Measurements from ENCODE around the gene GAL3ST3.

Gene GAL3ST3

GRCh38 chr11:66003291-66003690 lies 45.7 kb downstream of the GAL3ST3 start:
- Histone ChIP-seq H4K20me1 (ENCODE audit: control insufficient read depth, insufficient read depth, low read depth, low read length) (peaks cover 14% of the 10 kb centered on the region; the same call in 1 of the 2 replicates), H3K9me3 (ENCODE audit: control insufficient read depth, insufficient read depth, low read length) (no peaks in the 10 kb centered on the region), H3K36me3 (ENCODE audit: control insufficient read depth, low read length) (peaks cover 58% of the 10 kb centered on the region), H3K4me3 (ENCODE audit: low read length) (peak overlapping the region; percentile 99), H3K4me1 (ENCODE audit: control insufficient read depth, low read length) (peaks cover 14% of the 10 kb centered on the region), H3K27ac (ENCODE audit: low read depth, low read length) (peak overlapping the region; percentile 91), H3K79me2 (ENCODE audit: control insufficient read depth, low read length) (peaks cover 55% of the 10 kb centered on the region), H3K4me2 (ENCODE audit: low read length) (peak overlapping the region; percentile 86), H3K27me3 (ENCODE audit: control insufficient read depth, low read length) (no peaks in the 10 kb centered on the region), H3K9me2 (replicated peaks; ENCODE audit: control insufficient read depth, low read length) (no peaks in the 10 kb centered on the region), H3F3A (ENCODE audit: control insufficient read depth, insufficient read depth) (peaks cover 15% of the 10 kb centered on the region)
- no peak for TF ChIP-seq EZH2phosphoT487 (IDR thresholded peaks at IDR 0.05; ENCODE audit: borderline replicate concordance, low read length)
- TF ChIP-seq CTCF (IDR thresholded peaks at IDR 0.05; ENCODE audit: low read depth, low read length, poor library complexity, severe bottlenecking) = no peak

- H3K4me3 ChIP-seq (ENCODE audit: low read length) = peak overlapping the region; percentile 99
- H4K20me1 ChIP-seq (ENCODE audit: control insufficient read depth, insufficient read depth, low read depth, low read length) = peaks cover 14% of the 10 kb centered on the region; the same call in 1 of the 2 replicates
These were observed 46.2 kb downstream of the GAL3ST3 start for GRCh38 chr11:66002648-66003225.

GRCh38 chr11:66001942-66002647 lies 46.9 kb downstream of the GAL3ST3 start, which contains the start of the genes BANF1 and EIF1AD:
BANF1 (plus strand) TSS chr11:66002503; CDS start chr11:66003251, 748 bp downstream.
EIF1AD (minus strand) TSS chr11:66002157; CDS start chr11:66000389, 1,768 bp downstream.
- Histone ChIP-seq H3K79me2 (ENCODE audit: control insufficient read depth, low read length) (peaks cover 58% of the 10 kb centered on the region), H3K36me3 (ENCODE audit: control insufficient read depth, low read length) (peaks cover 70% of the 10 kb centered on the region)

More at GRCh38 chr11:66002648-66003225, 46.2 kb downstream of the GAL3ST3 start:
- Histone ChIP-seq H3K27ac (ENCODE audit: low read depth, low read length) (peak overlapping the region; percentile 91), H3F3A (ENCODE audit: control insufficient read depth, insufficient read depth) (peaks cover 15% of the 10 kb centered on the region), H3K4me2 (ENCODE audit: low read length) (peak overlapping the region; percentile 86), H3K36me3 (ENCODE audit: control insufficient read depth, low read length) (peaks cover 64% of the 10 kb centered on the region), H3K4me1 (ENCODE audit: control insufficient read depth, low read length) (peaks cover 14% of the 10 kb centered on the region), H3K27me3 (ENCODE audit: control insufficient read depth, low read length) (no peaks in the 10 kb centered on the region), H3K9me2 (replicated peaks; ENCODE audit: control insufficient read depth, low read length) (no peaks in the 10 kb centered on the region), H3K9me3 (ENCODE audit: control insufficient read depth, insufficient read depth, low read length) (no peaks in the 10 kb centered on the region), H3K79me2 (ENCODE audit: control insufficient read depth, low read length) (peaks cover 58% of the 10 kb centered on the region)
- TF ChIP-seq EZH2phosphoT487 (IDR thresholded peaks at IDR 0.05; ENCODE audit: borderline replicate concordance, low read length) (no peak), CTCF (IDR thresholded peaks at IDR 0.05; ENCODE audit: low read depth, low read length, poor library complexity, severe bottlenecking) (peak; percentile 20)

More at GRCh38 chr11:66001942-66002647, 46.9 kb downstream of the GAL3ST3 start, which contains the start of the genes BANF1 and EIF1AD:
- Histone ChIP-seq H3F3A (ENCODE audit: control insufficient read depth, insufficient read depth) (peaks cover 15% of the 10 kb centered on the region), H3K4me1 (ENCODE audit: control insufficient read depth, low read length) (peaks cover 14% of the 10 kb centered on the region), H3K9me3 (ENCODE audit: control insufficient read depth, insufficient read depth, low read length) (no peaks in the 10 kb centered on the region), H3K4me2 (ENCODE audit: low read length) (peak within 1 kb of the TSS; percentile 86), H3K27me3 (ENCODE audit: control insufficient read depth, low read length) (no peaks in the 10 kb centered on the region), H3K9me2 (replicated peaks; ENCODE audit: control insufficient read depth, low read length) (no peaks in the 10 kb centered on the region), H4K20me1 (ENCODE audit: control insufficient read depth, insufficient read depth, low read depth, low read length) (peaks cover 14% of the 10 kb centered on the region; the same call in 1 of the 2 replicates), H3K27ac (ENCODE audit: low read depth, low read length) (peak within 1 kb of the TSS; percentile 91), H3K4me3 (ENCODE audit: low read length) (peak within 1 kb of the TSS; percentile 99)
- no peak for TF ChIP-seq EZH2phosphoT487 (IDR thresholded peaks at IDR 0.05; ENCODE audit: borderline replicate concordance, low read length)
- no peak for TF ChIP-seq CTCF (IDR thresholded peaks at IDR 0.05; ENCODE audit: low read depth, low read length, poor library complexity, severe bottlenecking)
